ENCODE results near the gene PDIA2. TPM values are rescaled to one million over a fixed set of nuclear protein-coding genes. Genes with fewer than 3 reads are reported as not detected.
"Not testable (repeated sequence)": the region's sequence is repeated elsewhere in the genome, so short reads cannot be mapped to it uniquely, and the experiment has no call there.

Gene PDIA2
- total RNA-seq, 2 experiments from 2014 or later, result not detected

DNA sequence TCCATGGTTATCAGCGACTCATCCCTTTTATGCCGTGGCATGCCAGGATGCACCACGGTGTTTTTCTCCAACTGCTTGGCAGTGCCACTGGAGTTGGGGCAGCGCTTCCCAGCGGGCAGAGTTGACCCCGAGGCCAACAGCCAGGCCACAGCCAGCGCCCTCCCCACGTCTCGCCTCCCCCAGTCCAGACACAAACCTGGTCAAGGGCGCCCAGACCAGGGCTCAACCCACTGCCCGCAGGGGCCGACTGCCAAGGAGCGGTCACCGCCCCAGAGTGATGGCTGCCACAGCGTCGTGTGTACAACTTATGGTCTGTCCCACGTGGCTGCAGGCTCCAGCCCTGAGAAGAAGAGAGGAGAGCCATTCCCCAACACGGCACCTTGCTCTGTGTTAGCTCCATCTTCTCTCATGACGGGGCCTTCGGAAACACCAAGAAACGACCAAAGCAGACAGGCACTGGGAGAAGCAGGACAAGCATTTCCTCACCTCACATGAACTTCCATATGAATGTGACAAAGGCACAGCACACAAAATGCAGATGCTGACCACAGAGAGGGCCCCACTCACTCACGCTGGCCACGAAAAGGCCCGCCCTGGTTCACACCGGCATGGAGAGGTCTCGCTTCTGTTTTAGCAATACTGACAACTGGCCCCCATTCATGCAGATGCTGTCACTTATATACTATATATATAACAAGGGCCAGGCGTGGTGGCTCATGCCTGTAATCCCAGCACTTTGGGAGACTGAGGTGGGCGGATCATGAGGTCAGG is 42.6 kb downstream of the PDIA2 start:
- peak overlapping the region; percentile 0 for H3K4me3 Mint-ChIP-seq
- H3K27ac Mint-ChIP-seq, result no peak overlapping the region
- no peaks in the 10 kb centered on the region for H3K36me3 Mint-ChIP-seq
- no peaks in the 10 kb centered on the region for H3K9me3 Mint-ChIP-seq (ENCODE audit: low read depth)
- no peak for DNase-seq
- peaks cover 42% of the 10 kb centered on the region for H3K4me1 Mint-ChIP-seq
- no peak for ATAC-seq
- CTCF ChIA-PET, result no interaction called here
- H3K27me3 Mint-ChIP-seq, result peaks cover 11% of the 10 kb centered on the region

DNA sequence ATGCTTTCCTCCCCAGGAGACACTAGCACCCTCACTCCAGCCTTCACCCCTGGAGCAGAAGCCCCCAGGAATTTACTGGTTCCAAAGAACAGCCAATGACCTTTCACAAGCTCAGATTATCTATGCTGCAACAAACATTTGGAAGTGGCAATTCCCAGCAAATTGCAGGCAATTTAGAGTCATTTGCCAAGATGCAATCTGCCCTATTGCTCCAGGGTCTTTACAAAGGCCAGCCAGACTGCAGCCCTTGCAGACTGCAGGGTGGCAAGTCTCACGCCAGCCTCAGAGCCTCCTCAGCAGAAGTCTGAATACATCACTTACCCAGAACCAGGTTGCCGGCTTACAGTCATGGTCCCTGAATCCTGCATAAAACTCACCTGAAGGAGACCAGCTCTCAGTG is 47.8 kb downstream of the PDIA2 start:
- CTCF ChIA-PET, result no interaction called here
- Mint-ChIP-seq H3K27me3 (peaks cover 10% of the 10 kb centered on the region), H3K4me1 (peaks cover 25% of the 10 kb centered on the region), H3K4me3 (no peak overlapping the region), H3K27ac (no peak overlapping the region), H3K36me3 (no peaks in the 10 kb centered on the region), H3K9me3 (ENCODE audit: low read depth) (no peaks in the 10 kb centered on the region)
- DNase-seq, result no peak
- no peak for ATAC-seq

- H3K27ac Mint-ChIP-seq; CTCF ChIA-PET; H3K4me3 Mint-ChIP-seq; ATAC-seq; H3K36me3 Mint-ChIP-seq; DNase-seq; H3K9me3 Mint-ChIP-seq (ENCODE audit: low read depth); H3K27me3 Mint-ChIP-seq: not testable (repeated sequence)
- H3K4me1 Mint-ChIP-seq, result peaks cover 26% of the 10 kb centered on the region
These were observed 48.3 kb downstream of the PDIA2 start for GRCh38 chr16:331181-331814.

DNA sequence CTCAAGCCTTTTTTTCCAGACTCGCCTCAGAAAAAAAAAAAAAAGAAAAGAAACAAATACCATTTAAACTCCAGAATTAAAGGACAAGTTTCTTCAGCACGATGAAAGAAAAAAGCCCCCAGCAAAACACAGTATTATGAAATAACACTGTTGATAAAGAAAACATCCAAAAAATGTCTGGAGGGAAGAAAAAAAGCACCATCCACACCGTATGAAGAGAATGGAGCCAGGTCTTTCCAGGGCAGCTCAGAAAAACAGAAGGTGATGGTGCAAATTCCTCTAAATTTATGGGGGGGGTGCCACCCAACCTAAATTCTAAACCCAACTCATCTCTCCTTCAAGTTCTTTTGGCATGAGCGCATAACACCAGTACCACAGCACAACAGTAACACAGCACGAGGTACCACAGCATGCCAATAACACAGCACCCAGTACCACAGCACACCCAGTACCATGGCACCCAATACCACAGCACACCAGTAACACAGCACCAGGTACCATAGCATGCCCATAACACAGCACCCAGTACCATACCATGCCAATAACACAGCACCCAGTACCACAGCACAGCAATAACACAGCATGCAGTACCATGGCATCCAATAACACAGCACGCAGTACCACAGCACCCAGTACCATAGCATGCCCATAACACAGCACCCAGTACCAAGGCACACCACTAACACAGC is 50.6 kb downstream of the PDIA2 start:
- H3K4me3 Mint-ChIP-seq, result no peak overlapping the region

GRCh38 chr16:334164-334832 is 51.3 kb downstream of the PDIA2 start:
- H3K4me3 Mint-ChIP-seq; DNase-seq; H3K9me3 Mint-ChIP-seq (ENCODE audit: low read depth); ATAC-seq; CTCF ChIA-PET; H3K27me3 Mint-ChIP-seq; H3K36me3 Mint-ChIP-seq; H3K27ac Mint-ChIP-seq: not testable (repeated sequence)
- H3K4me1 Mint-ChIP-seq, result peaks cover 19% of the 10 kb centered on the region

More for the DNA sequence above, 50.6 kb downstream of the PDIA2 start:
- Mint-ChIP-seq H3K4me1 (peaks cover 15% of the 10 kb centered on the region), H3K27ac (no peak overlapping the region), H3K36me3 (no peaks in the 10 kb centered on the region), H3K27me3 (peaks cover 10% of the 10 kb centered on the region), H3K9me3 (ENCODE audit: low read depth) (no peaks in the 10 kb centered on the region)
- no peak for DNase-seq
- no peak for ATAC-seq
- CTCF ChIA-PET, result interaction anchor here (0.9 kb wide), 1 partner anchor 16 kb away, joined by 3 read pairs; no protein-coding TSS in a partner anchor

DNA sequence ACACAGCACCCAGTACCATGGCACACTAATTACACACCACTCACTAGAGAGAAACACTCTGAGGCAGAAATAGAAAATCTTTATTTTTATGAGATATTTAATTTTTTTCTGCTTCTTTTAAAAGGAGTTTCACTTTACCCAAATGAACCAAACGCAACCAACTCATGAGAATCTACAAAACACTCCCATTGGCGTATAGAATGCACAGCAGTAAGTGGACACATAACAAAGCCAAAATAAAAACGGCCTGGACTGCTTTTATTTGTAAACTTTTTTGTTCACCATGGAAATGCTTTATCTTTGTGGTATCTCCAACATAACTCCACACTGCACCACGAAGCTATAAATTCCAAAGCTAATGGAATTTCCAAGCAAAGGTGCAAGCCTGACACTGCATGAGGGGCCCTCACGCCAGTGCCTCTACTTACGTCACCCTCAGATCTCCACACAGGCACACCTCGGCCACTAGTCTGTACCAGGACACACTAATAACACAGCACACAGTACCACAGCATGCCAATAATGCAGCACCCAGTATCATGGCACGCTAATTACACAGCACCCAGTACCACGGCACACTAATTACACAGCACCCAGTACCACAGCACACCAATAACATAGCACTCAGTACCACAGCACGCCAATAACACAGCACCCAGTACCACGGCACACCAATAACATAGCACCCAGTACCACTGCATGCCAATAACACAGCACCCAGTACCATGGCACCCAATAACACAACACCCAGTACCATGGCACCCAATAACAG is 52.1 kb downstream of the PDIA2 start:
- H3K4me3 Mint-ChIP-seq; H3K36me3 Mint-ChIP-seq; H3K9me3 Mint-ChIP-seq (ENCODE audit: low read depth); H3K27ac Mint-ChIP-seq; ATAC-seq; H3K27me3 Mint-ChIP-seq; CTCF ChIA-PET; DNase-seq: not testable (repeated sequence)
- H3K4me1 Mint-ChIP-seq, result peaks cover 24% of the 10 kb centered on the region

GRCh38 chr16:336269-336668 is 53.3 kb downstream of the PDIA2 start:
- CTCF ChIA-PET, result interaction anchor here (0.9 to 1.1 kb wide), 2 partner anchors 26 to 229 kb away, joined by 3 to 4 read pairs; no protein-coding TSS in a partner anchor
- Mint-ChIP-seq H3K9me3 (ENCODE audit: low read depth) (no peaks in the 10 kb centered on the region), H3K27ac (no peak overlapping the region), H3K27me3 (no peaks in the 10 kb centered on the region), H3K36me3 (peaks cover 3% of the 10 kb centered on the region), H3K4me3 (no peak overlapping the region), H3K4me1 (peaks cover 27% of the 10 kb centered on the region)
- ATAC-seq (no peak), DNase-seq (no peak)

Other genes with a start within 250 kb of the PDIA2 start
- 10 to 100 TPM; 40.4 to 53.1 TPM for gene POLR3K, start 229.6 kb upstream of the PDIA2 start, total RNA-seq
- gene SNRNP25, start 229.3 kb upstream of the PDIA2 start, total RNA-seq, result 10 to 100 TPM; 86.6 to 90.8 TPM
- gene RHBDF1, start 210.5 kb upstream of the PDIA2 start, total RNA-seq, result under 1 TPM; 0.23 to 0.33 TPM
- gene MPG, start 204.9 kb upstream of the PDIA2 start, total RNA-seq, result 10 to 100 TPM; 60.2 to 60.6 TPM
- gene NPRL3, start 144.5 kb upstream of the PDIA2 start, total RNA-seq, result 10 to 100 TPM; 33.7 to 34.6 TPM
- not detected for gene HBZ, start 130.5 kb upstream of the PDIA2 start, total RNA-seq
- gene HBM, start 117.2 kb upstream of the PDIA2 start, total RNA-seq, result not detected
- gene HBA2, start 110.3 kb upstream of the PDIA2 start, total RNA-seq, result not detected
- not detected for gene HBA1, start 106.5 kb upstream of the PDIA2 start, total RNA-seq
- not detected for gene HBQ1, start 102.7 kb upstream of the PDIA2 start, total RNA-seq
- 10 to 100 TPM; 60.0 to 65.3 TPM for gene LUC7L, start 53.7 kb upstream of the PDIA2 start, total RNA-seq
- gene FAM234A, start 48.3 kb upstream of the PDIA2 start, total RNA-seq, result 10 to 100 TPM in 1 of 2 experiments, 1 to 10 TPM in 1; 9.1 to 10.1 TPM
- gene RGS11, start 7.2 kb upstream of the PDIA2 start, total RNA-seq, result not detected
- gene ARHGDIG, start 2.6 kb upstream of the PDIA2 start, total RNA-seq, result not detected
- gene AXIN1, start 69.6 kb downstream of the PDIA2 start, total RNA-seq, result 10 to 100 TPM; 22.3 to 25.7 TPM
- 10 to 100 TPM; 89.0 to 90.7 TPM for gene MRPL28, start 87.4 kb downstream of the PDIA2 start, total RNA-seq
- 10 to 100 TPM; 46.6 to 50.4 TPM for gene PGAP6, start 98.8 kb downstream of the PDIA2 start, total RNA-seq
- gene NME4, start 114.0 kb downstream of the PDIA2 start, total RNA-seq, result 1 to 10 TPM; 6.7 to 7.0 TPM
- 1 to 10 TPM; 5.9 to 6.3 TPM for gene DECR2, start 118.7 kb downstream of the PDIA2 start, total RNA-seq
- 10 to 100 TPM; 25.9 to 32.1 TPM for gene RAB11FIP3, start 142.5 kb downstream of the PDIA2 start, total RNA-seq
- gene CAPN15, start 244.5 kb downstream of the PDIA2 start, total RNA-seq, result 100 to 1,000 TPM; 113 to 121 TPM